HG03175 (cell line): Measurements from ENCODE around the gene TMEM109.

ENCODE experiments used
- ATAC-seq: cut with Tn5 transposase; IDR thresholded peaks from one replicate; pipeline ENCODE4 v1.9.1; 2021; ENCODE audit warnings: mild to moderate bottlenecking, moderate library complexity; ENCODE audit not compliant: unreplicated experiment

The TMEM109 gene

DNA sequence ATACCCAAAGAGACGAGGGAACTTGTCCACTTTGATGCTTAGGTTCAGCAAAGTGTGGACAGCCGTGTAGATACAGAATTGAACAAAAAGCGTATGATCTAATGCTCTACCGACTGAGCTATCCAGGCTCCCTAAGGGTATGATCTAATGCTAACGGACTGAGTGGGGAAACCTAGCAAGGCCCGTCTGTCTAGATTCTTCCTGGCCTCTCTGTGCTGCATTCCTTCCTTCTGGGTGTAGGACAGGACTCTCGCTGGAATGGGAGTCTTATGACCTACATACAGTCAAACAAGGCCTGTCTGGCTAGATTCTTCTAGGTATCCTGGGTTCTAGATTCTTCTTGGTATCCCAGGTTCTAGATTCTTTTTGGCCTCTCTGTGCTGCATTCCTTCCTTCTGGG is 46.4 kb downstream of the TMEM109 start:
- no peak for ATAC-seq

DNA sequence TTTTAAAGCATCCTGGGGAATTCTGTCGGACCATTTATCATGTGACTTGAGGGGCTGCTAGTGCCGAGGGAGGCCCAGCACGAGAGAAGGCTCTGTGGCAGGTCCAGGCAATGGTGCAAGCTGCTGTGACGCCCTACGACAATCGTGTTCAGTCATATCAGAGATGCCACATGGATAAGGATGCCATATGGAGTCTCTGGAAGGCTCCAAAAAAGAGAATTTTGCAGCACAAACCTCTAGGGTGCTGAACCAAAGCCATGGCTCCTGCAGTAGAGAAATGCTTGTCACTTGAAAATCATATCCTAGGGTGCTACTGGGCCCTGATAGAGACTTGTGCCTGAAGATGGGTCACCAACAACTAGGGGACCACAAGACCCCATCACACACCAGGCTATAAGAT is 50.8 kb downstream of the TMEM109 start:
- ATAC-seq, result no peak

DNA sequence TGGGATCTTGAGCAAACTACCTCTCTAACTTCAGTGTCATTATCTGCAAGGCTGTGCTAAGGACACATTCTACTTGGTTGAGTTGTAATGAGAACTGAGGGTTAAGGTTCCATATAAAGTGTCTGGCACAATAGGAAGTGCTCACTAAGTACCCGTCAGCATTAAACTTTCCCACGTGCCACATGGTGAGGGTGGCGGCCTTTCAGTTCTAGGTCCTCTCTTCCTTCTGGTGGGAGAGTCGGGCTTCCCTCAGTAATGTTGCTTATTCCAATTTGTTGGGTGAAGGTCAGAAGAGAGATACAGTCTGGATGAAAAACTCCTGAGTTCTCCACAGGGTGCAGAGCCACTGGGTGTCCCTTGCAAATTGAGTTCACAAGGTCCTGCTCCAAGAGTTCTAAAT is 52.9 kb downstream of the TMEM109 start:
- no peak for ATAC-seq

DNA sequence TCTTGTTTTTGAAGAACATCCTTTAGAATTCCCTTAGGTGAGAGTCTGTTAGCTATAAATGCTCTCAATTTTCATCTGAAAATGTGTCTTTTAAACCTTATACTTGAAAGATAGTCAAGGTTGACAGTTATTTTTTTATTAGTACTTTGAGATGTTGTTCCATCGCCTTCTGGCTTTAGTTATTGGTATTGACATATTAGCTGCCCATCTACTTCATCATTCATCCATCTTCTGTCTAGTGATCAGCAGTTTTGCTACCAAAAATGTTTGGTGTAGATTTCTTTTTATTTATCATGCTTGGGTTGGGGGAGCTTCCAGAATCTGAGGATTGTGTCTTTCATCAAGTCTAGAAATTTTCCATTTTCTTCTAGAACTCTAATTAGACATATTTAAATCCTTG is 54.3 kb downstream of the TMEM109 start:
- ATAC-seq, result no peak

DNA sequence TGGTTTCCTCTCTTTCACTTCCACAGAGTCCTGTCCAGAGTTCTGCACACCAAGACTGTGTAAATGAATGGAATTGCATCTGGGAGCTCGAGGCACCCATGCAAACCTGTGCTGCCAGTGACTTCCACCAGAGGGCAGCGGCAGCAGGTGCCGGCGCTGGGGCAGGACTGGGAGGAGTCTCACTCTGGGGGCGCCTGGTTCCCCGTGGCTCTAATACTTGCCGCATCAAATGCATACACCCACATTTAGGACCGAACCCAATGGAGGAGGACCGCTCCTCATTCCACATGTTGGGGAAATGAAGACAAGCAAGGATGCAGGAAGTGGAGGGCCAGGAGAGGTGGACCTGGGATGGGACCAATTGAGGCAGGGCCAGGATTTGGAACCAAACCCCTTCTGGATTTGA is 56.4 kb downstream of the TMEM109 start:
- peak; percentile 68 for ATAC-seq

DNA sequence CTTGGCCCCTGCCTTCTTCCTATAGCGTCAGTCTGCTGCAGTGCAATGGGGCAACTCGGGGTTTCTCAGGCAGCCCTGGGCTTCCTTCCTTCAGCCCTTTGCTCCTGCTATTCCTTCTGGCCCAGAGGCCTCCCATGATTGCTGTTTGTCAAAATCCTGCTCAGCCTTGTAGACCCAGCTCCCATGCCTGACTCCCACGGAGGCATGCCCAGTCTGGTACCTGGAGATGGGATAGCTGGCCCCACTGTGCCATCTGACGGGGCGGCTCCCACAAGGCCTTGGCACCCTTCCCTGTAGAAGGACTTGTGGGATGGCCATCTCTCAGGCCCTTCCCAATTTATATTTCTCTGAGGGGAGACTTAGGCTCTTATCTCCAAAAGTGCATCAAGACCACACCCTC is 56.9 kb downstream of the TMEM109 start:
- ATAC-seq, result no peak

DNA sequence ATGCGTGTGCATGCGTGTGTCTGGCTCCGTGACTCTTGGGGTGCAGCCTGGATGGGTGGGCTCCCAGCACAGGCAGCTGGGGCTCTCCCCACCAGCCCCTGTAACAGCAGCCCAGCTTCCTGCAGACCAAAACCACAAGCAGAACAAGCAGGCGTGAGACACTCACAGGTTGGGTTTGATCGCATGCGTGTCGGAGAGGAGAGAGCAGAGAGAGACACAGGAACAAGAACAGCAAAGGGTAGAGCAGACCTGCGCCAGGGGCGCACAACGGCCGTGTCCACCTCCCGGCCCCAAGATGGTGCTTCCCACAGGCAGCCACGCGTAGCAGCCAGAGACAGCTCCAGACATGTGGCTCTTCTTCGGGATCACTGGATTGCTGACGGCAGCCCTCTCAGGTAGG is 57.6 kb downstream of the TMEM109 start, which contains the start of gene CD6:
Gene CD6, plus strand, starts transcription at position 161 of the 400 bp plus-strand sequence. Its CDS starts 186 bp downstream, at position 347.
- ATAC-seq, result no peak

DNA sequence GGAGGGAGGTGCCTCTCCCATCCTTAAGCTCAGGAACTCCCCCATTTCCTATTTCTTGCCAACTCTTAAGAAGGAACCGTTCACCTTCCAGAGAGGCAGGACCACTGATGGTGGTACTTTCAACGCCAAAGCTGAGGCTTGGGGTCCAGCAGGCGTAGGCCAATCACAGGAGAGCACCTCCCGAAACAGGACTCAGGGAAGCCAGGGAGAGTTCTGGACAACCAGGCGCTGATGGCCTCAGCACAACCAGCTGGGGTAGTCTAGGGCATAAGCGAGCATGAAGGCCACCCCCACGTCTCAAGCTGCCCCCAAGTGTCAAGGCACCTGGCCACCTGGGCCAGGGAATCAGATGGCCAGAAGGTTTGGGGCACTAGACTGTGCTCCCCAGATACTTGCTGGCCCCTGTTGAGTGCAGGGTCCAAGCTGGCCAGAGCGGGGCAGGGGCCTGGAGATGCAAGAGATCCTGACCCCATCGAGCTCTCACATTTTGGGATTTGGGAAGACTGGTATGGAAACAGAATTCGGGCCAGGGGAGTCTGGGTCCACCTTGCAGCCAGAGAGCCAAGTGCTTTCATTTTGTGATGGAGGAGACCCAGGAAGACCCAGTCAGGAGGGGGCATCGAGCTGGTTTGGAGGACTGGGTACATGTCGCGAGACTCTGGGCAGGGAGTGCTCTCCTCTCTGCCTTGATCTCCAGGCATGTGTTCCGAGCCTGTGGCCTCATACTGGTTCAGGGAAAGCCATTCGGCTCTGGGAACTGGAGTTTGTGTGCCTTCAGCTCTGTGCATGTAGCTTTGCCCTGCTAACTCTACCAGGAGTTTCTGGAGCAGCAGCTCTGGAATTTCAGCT is 58.4 kb downstream of the TMEM109 start:
- ATAC-seq, result no peak
